CD4-positive, CD25-positive, alpha-beta regulatory T cell (primary cell): ENCODE results near the gene HDAC4. TPM values are rescaled to one million over a fixed set of nuclear protein-coding genes. Genes with fewer than 3 reads are reported as not detected.
A peak's percentile ranks its signal among the peaks of the same experiment; 100 is the strongest.

Source experiments
- ATAC-seq, 2 donors: fragments of 150-1000 bp; cut with Tn5 transposase; one replicate each; pipeline ENCODE4 v1.10.0; 2021; ENCODE audit warnings: low read depth in 2 of 2, moderate number of reproducible peaks in 2 of 2, moderate library complexity in 1 of 2
- DNase-seq, 3 donors: peaks; one replicate each; pipeline versions ENCODE4 v3.0.0 to v3.0.0-alpha.2; 2012 to 2022; ENCODE audit warnings: mixed read lengths in 1 of 3
- H3K27ac ChIP-seq: one replicate; pipeline ENCODE4 v1.7.0; 2013; ENCODE audit warnings: mild to moderate bottlenecking, low read length; ENCODE audit not compliant: insufficient read depth, poor library complexity, severe bottlenecking
- H3K27me3 ChIP-seq: one replicate; pipeline ENCODE4 v1.7.0; 2013; ENCODE audit warnings: low read length; ENCODE audit not compliant: control insufficient read depth, insufficient read depth
- H3K36me3 ChIP-seq: one replicate; pipeline ENCODE4 v1.7.0; 2013; ENCODE audit warnings: mild to moderate bottlenecking, low read length, moderate library complexity; ENCODE audit not compliant: control insufficient read depth, insufficient read depth
- H3K4me1 ChIP-seq: 2 replicates; pipeline ENCODE4 v1.7.0; 2013; ENCODE audit warnings: mild to moderate bottlenecking, low read length; ENCODE audit not compliant: insufficient read depth, control insufficient read depth, poor library complexity, severe bottlenecking
- H3K4me3 ChIP-seq: one replicate; pipeline ENCODE4 v1.7.0; 2013; ENCODE audit warnings: low read depth, mild to moderate bottlenecking, low read length, moderate library complexity
- H3K9me3 ChIP-seq, 2 experiments: 1 replicate in 1 of 2; 2 replicates in 1 of 2; pipeline ENCODE4 v1.7.0; 2013; ENCODE audit warnings: low read length in 2 of 2, mild to moderate bottlenecking in 1 of 2, moderate library complexity in 1 of 2; ENCODE audit not compliant: control insufficient read depth in 2 of 2
- H3K27ac Mint-ChIP-seq, 3 donors: one replicate each; pipeline ENCODE4 v1.8.0; 2020 to 2022; ENCODE audit warnings: mild to moderate bottlenecking in 3 of 3, mixed read lengths in 3 of 3, moderate library complexity in 2 of 3
- H3K27me3 Mint-ChIP-seq: one replicate; pipeline ENCODE4 v1.8.0; 2022; ENCODE audit warnings: mild to moderate bottlenecking, mixed read lengths
- H3K36me3 Mint-ChIP-seq: one replicate; pipeline ENCODE4 v1.8.0; 2020; ENCODE audit warnings: mixed read lengths
- H3K4me1 Mint-ChIP-seq, 4 donors: one replicate each; pipeline ENCODE4 v1.8.0; 2020 to 2022; ENCODE audit warnings: mixed read lengths in 4 of 4, mild to moderate bottlenecking in 1 of 4
- H3K4me3 Mint-ChIP-seq, 4 donors: one replicate each; pipeline ENCODE4 v1.8.0; 2020 to 2022; ENCODE audit warnings: mild to moderate bottlenecking in 4 of 4, mixed read lengths in 4 of 4, moderate library complexity in 3 of 4
- H3K9me3 Mint-ChIP-seq, 7 donors: one replicate each; pipeline ENCODE4 v1.8.0; 2020 to 2022; ENCODE audit warnings: mixed read lengths in 7 of 7, mild to moderate bottlenecking in 3 of 7, moderate library complexity in 2 of 7
- polyA plus RNA-seq, 4 donors: library from polyadenylated mRNA; unstranded; fragments of 300-500 nt; fragmentation: Illumina TruSeq; gene quantifications; one replicate each; pipeline ENCODE4 v1.2.3, GENCODE V29; 2021
- total RNA-seq: library from RNA; stranded (reverse); gene quantifications from one replicate; pipeline ENCODE4 v1.2.3, GENCODE V29; 2022

HDAC4 gene
- total and polyA plus RNA-seq, 5 donors from 2014 or later: 6.5 to 118 (median 8.6) TPM

DNA sequence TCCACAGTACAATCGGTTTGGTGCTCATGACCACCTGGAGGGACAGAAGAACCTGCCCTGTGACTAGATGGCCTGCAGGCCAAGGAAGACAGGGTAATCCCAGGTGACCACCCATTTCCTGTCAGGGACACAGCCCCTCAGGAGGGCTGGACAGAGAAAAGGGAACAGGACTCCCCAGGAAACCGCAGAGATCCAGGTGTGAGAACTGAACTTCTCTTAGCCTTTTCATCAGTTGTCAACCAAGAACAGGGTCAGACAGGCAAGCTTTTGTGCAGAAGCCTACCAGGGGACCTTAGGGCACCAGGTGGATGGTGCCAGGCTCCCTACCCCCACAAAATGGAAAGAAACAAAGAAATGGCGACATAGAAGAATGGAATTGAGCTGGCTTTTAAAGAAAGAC, 132.3 kb downstream of the HDAC4 start:
- no peaks in the 10 kb centered on the region for H3K27me3 ChIP-seq
- no peak overlapping the region for H3K27ac ChIP-seq
- Mint-ChIP-seq H3K27ac (peak overlapping the region in 2 of 3 donors; percentile 82 to 100), H3K4me1 (peaks cover 39 to 91% (median 57%) of the 10 kb centered on the region in 4 donors), H3K4me3 (peak overlapping the region; percentile 97 to 99 (median 99)), H3K27me3 (no peaks in the 10 kb centered on the region), H3K9me3 (peaks cover 0 to 1% (median 0%) of the 10 kb centered on the region in 7 donors), H3K36me3 (peaks cover 12% of the 10 kb centered on the region)
- peaks cover 60% of the 10 kb centered on the region for H3K4me1 ChIP-seq
- ATAC-seq (no peak), DNase-seq (no peak)
- H3K36me3 ChIP-seq: no peaks in the 10 kb centered on the region
- peak overlapping the region; percentile 90 for H3K4me3 ChIP-seq
- no peaks in the 10 kb centered on the region for H3K9me3 ChIP-seq

DNA sequence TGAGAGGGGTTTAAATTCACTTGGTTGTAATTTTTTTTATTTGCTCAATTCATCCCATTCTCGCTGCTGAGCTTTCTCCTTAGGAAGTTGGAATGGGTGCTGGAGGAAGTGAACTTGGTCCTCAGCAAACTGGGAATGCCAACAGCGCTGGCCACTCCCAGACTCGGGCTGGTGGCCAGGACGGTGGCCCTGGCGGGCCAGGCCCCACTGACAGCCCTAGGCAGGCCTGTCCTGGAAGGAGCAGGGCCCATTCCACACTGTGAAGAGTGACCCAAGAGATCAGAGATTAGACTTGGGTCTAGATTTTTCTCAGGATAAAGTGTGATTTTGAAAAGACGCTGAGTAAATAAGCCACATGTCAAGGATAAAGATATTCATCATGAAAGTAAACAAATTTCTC, 132.7 kb downstream of the HDAC4 start:
- Mint-ChIP-seq H3K27ac (peak overlapping the region; percentile 99 to 100 (median 100)), H3K36me3 (peaks cover 10% of the 10 kb centered on the region), H3K27me3 (no peaks in the 10 kb centered on the region), H3K9me3 (peaks cover 0 to 1% (median 0%) of the 10 kb centered on the region in 7 donors), H3K4me3 (peak overlapping the region; percentile 97 to 99 (median 99)), H3K4me1 (peaks cover 35 to 90% (median 55%) of the 10 kb centered on the region in 4 donors)
- Histone ChIP-seq H3K4me3 (peak overlapping the region; percentile 90), H3K36me3 (no peaks in the 10 kb centered on the region), H3K4me1 (peaks cover 64% of the 10 kb centered on the region), H3K27me3 (no peaks in the 10 kb centered on the region), H3K27ac (peak overlapping the region; percentile 93), H3K9me3 (no peaks in the 10 kb centered on the region)
- ATAC-seq (no peak), DNase-seq (no peak)

DNA sequence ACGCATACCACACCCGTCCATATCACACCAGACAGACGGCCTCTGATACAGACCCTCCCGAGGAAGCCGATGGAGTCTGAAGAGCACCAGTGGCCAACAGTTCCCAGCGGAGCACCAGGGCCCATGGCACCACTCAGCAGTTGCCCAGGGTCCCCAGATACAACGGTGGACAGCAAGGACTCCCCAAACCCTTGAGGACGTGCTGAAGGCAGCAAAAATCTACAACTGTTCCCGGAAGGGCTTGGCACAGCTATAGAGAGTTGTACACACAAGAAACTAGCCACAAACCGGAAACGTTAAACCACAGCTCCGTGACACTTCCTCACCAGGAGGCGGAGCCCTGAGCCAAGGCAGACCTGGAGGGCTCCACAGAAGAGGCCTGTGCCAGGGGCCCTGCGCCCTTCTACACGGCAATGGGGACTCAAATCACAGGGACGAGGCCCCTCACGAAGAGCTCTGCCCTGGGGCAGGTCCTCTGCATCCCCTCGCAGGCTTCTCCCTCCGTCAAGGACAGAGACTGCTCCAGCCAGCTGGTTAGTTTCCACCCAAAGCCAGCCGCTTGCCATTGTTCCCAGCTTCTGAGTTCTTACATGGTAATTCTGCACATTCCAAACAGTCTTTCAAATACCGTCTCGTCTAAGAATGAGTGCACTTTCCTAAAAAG, 133.4 kb downstream of the HDAC4 start:
- peak; percentile 89 to 90 for ATAC-seq
- no peaks in the 10 kb centered on the region for H3K9me3 ChIP-seq
- Mint-ChIP-seq H3K4me1 (peaks cover 34 to 90% (median 51%) of the 10 kb centered on the region in 4 donors), H3K9me3 (peaks cover 0 to 1% (median 0%) of the 10 kb centered on the region in 7 donors), H3K27me3 (no peaks in the 10 kb centered on the region), H3K4me3 (peak overlapping the region; percentile 97 to 99 (median 99)), H3K27ac (peak overlapping the region; percentile 99 to 100 (median 100)), H3K36me3 (peaks cover 7% of the 10 kb centered on the region)
- peak; percentile 91 to 98 (median 94) for DNase-seq
- H3K4me1 ChIP-seq: peaks cover 70% of the 10 kb centered on the region
- no peaks in the 10 kb centered on the region for H3K27me3 ChIP-seq
- peak overlapping the region; percentile 90 for H3K4me3 ChIP-seq
- peak overlapping the region; percentile 93 for H3K27ac ChIP-seq
- no peaks in the 10 kb centered on the region for H3K36me3 ChIP-seq

- Histone ChIP-seq H3K36me3 (no peaks in the 10 kb centered on the region), H3K27me3 (no peaks in the 10 kb centered on the region), H3K4me1 (peaks cover 72% of the 10 kb centered on the region), H3K4me3 (peak overlapping the region; percentile 90), H3K27ac (peak overlapping the region; percentile 93), H3K9me3 (no peaks in the 10 kb centered on the region)
- ATAC-seq (no peak), DNase-seq (peak in 1 of 3 donors; percentile 29)
- H3K4me3 Mint-ChIP-seq: peak overlapping the region; percentile 97 to 99 (median 99)
- peaks cover 0 to 1% (median 0%) of the 10 kb centered on the region in 7 donors for H3K9me3 Mint-ChIP-seq
- H3K27ac Mint-ChIP-seq: peak overlapping the region; percentile 99 to 100 (median 100)
- H3K4me1 Mint-ChIP-seq: peaks cover 31 to 90% (median 51%) of the 10 kb centered on the region in 4 donors
- H3K36me3 Mint-ChIP-seq: peaks cover 7% of the 10 kb centered on the region
- no peaks in the 10 kb centered on the region for H3K27me3 Mint-ChIP-seq
Observed at GRCh38 chr2:239266779-239267287, 134.0 kb downstream of the HDAC4 start.

GRCh38 chr2:239266434-239266766, 134.4 kb downstream of the HDAC4 start:
- Mint-ChIP-seq H3K36me3 (peaks cover 5% of the 10 kb centered on the region), H3K4me3 (peak overlapping the region; percentile 97 to 99 (median 99)), H3K27ac (peak overlapping the region; percentile 99 to 100 (median 100)), H3K9me3 (peaks cover 0 to 1% (median 0%) of the 10 kb centered on the region in 7 donors), H3K27me3 (no peaks in the 10 kb centered on the region), H3K4me1 (peaks cover 31 to 88% (median 48%) of the 10 kb centered on the region in 4 donors)
- no peak for DNase-seq
- Histone ChIP-seq H3K27ac (peak overlapping the region; percentile 93), H3K27me3 (no peaks in the 10 kb centered on the region), H3K4me3 (peak overlapping the region; percentile 90), H3K4me1 (peaks cover 76% of the 10 kb centered on the region), H3K9me3 (no peaks in the 10 kb centered on the region), H3K36me3 (no peaks in the 10 kb centered on the region)
- no peak for ATAC-seq

DNA sequence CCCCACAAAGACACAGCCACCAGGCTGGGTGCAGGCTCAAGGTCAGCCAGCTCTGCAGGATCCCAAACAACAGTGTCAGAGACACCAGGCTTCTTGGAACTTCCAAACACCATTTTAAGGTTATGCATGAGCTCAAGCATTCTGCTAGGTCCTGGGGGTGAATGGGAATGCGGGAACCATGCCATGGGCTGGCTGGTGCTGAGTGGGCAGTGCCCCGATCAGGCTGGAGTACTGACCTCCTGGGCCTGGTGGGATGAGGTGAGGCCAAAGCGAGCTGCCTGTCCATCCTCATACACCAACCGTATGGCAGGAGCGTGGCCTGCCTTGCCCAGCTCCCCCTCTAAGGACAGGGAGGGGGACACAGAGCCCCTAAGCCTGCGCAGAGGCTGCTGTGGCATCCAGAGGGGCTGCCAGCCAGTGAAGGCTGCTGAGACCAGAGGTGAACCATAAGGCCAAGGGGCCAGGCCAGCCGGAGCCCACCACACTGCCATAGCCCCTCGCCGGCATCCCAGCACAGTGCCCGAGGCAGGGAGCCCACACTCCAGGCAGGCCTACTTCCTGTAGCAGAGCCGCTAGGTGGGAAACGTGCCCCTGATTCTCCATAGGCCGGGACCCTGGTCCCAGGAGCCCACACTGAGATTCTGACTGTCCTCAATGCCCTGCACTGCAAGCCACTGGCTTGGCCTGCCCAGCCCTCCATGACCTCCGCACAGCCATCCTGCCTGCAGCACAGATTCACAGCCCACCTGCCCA, 135.0 kb downstream of the HDAC4 start:
- DNase-seq (no peak), ATAC-seq (no peak)
- Histone ChIP-seq H3K4me1 (peaks cover 82% of the 10 kb centered on the region), H3K9me3 (no peaks in the 10 kb centered on the region), H3K4me3 (peak overlapping the region; percentile 90), H3K36me3 (peaks cover 2% of the 10 kb centered on the region), H3K27me3 (no peaks in the 10 kb centered on the region), H3K27ac (peak overlapping the region; percentile 93)
- Mint-ChIP-seq H3K9me3 (peaks cover 0 to 1% (median 0%) of the 10 kb centered on the region in 7 donors), H3K27ac (peak overlapping the region; percentile 99 to 100 (median 100)), H3K27me3 (no peaks in the 10 kb centered on the region), H3K36me3 (peaks cover 4% of the 10 kb centered on the region), H3K4me1 (peaks cover 31 to 93% (median 49%) of the 10 kb centered on the region in 4 donors), H3K4me3 (peak overlapping the region; percentile 97 to 99 (median 99))

- H3K36me3 Mint-ChIP-seq: peaks cover 4% of the 10 kb centered on the region
- Histone ChIP-seq H3K27ac (peak overlapping the region; percentile 93), H3K27me3 (no peaks in the 10 kb centered on the region), H3K36me3 (peaks cover 4% of the 10 kb centered on the region), H3K4me1 (peaks cover 90% of the 10 kb centered on the region), H3K4me3 (peak overlapping the region; percentile 75), H3K9me3 (no peaks in the 10 kb centered on the region)
- peaks cover 0 to 1% (median 0%) of the 10 kb centered on the region in 7 donors for H3K9me3 Mint-ChIP-seq
- peak overlapping the region; percentile 97 to 99 (median 99) for H3K4me3 Mint-ChIP-seq
- peak; percentile 72 to 76 for ATAC-seq
- peak overlapping the region; percentile 98 to 100 (median 99) for H3K27ac Mint-ChIP-seq
- peaks cover 31 to 96% (median 50%) of the 10 kb centered on the region in 4 donors for H3K4me1 Mint-ChIP-seq
- H3K27me3 Mint-ChIP-seq: no peaks in the 10 kb centered on the region
- peak; percentile 61 to 93 (median 83) for DNase-seq
Observed at GRCh38 chr2:239264838-239265651, 135.8 kb downstream of the HDAC4 start.
